Measurements from ENCODE around the gene FHDC1.

FHDC1 gene

GRCh38 chr4:153001626-153002025 lies 65.5 kb downstream of the FHDC1 start:
- DNase-seq (ENCODE audit: low read depth in 1 of 2, low spot score in 1 of 2), result no peak

- no peak for DNase-seq (ENCODE audit: low read depth in 1 of 2, low spot score in 1 of 2)
These were observed 66.0 kb downstream of the FHDC1 start for GRCh38 chr4:153002110-153002509.

GRCh38 chr4:153004081-153004850 lies 68.1 kb downstream of the FHDC1 start:
- DNase-seq (ENCODE audit: low read depth in 1 of 2, low spot score in 1 of 2), result no peak

GRCh38 chr4:153005899-153006381 lies 69.8 kb downstream of the FHDC1 start:
- DNase-seq (ENCODE audit: low read depth in 1 of 2, low spot score in 1 of 2), result no peak

DNA sequence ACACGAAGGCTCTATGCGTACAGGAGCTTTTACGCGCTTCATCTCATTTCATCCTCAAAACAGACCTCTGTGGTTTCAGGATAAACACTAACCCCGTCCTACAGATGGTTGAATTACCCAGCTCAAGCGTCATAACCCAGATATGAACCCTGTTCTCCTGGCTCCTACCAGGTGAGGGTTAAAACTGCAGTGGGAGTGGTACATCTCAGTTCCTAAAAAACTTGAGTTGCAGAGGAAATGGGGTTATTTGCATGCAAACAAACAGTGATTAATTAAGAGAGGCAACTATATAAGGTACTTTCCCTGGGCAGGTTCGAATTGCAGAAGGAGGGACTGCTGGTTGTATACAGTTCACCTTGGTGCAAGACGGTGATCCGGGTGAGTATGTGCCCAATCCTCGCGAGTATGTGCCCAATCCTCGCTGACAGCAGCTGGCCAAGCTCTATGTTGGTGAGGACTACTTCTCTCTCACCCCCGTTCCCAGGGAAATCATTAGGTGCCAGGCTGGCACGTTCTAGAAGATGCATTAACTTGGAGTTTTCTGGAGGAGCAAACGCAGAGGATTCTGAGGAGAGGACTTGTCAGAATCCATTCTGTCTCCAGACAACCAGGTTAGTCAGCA lies 72.6 kb downstream of the FHDC1 start:
- DNase-seq (ENCODE audit: low read depth in 1 of 2, low spot score in 1 of 2), result no peak

GRCh38 chr4:153010146-153010545 lies 74.0 kb downstream of the FHDC1 start:
- no peak for DNase-seq (ENCODE audit: low read depth in 1 of 2, low spot score in 1 of 2)

DNA sequence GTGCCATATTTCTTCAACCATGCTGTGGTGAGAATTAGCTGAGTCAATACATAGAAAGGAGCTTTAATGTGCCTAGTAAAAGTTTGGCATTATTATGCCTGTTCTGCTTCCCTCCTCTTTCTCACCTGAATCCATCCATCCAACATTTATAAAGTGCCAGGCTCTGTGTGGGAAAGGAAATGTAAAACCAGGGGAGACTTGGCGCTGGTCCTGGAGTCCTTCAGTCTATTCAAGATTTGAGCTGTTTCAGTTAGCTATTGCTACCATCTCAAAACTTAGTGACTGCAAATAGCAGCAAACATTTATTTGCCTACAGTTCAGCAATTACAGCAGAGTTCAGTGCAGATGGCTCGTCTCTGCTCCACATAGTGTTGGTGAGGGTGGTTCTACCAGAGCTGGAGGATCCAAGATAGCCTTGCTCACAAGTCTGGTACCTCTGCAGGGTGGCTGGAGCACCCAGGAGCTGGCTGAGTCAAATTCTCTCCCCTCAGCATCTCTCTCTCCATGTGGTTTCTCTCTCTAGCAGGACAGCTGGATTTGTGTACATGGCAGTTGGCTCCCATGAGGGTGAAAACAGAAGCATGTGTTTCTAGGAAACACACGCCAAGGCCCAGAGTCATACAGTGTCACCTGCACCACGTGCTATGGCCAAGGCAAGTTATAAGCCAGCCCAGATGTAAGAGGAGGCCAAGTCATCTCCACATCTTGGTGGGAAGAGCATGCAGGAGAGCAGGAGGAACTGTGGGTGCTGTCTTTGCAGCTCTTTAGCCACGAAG lies 77.3 kb downstream of the FHDC1 start:
- DNase-seq (ENCODE audit: low read depth in 1 of 2, low spot score in 1 of 2), result no peak

GRCh38 chr4:153014460-153014859 lies 78.3 kb downstream of the FHDC1 start:
- no peak for DNase-seq (ENCODE audit: low read depth in 1 of 2, low spot score in 1 of 2)

GRCh38 chr4:153016592-153016991 lies 80.5 kb downstream of the FHDC1 start:
- DNase-seq (ENCODE audit: low read depth in 1 of 2, low spot score in 1 of 2), result no peak

DNA sequence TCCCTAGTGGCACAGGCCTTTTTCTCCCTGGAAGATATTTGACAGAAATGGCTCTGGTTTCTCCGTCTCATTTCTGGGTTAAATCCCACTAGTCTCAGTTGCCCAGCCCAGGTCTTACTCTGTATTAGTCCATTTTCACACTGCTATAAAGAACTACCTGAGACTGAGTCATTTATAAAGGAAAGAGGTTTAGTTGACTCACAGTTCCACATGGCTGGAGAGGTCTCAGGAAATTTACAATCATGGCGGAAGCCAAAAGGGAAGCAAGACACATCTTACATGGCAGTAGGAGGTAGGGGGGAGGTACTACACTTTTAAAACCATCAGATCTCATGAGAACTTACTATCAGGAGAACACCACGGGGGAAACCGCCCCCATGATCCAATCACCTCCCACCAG lies 81.9 kb downstream of the FHDC1 start:
- DNase-seq (ENCODE audit: low read depth in 1 of 2, low spot score in 1 of 2), result no peak

- no peak for DNase-seq (ENCODE audit: low read depth in 1 of 2, low spot score in 1 of 2)
These were observed 82.6 kb downstream of the FHDC1 start for GRCh38 chr4:153018684-153019083.

DNA sequence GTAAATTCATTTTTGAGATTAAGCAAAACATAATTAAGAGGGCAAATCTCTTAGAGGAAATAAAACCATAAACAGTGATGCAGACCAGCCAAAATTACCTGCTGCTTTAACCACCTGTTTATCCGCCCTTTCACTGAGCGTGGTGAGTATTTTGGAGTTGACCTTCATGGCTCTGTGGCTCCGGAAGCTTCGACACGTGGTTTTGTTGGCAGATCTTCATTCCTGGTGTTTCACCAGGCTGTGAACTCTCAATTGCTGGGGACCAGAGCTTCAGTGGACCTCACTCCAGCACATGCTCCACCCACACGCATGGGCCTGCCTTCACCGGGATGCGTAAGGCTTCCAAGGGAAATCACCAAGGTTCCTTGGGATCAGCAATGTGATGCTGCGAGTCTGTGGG lies 83.8 kb downstream of the FHDC1 start:
- no peak for DNase-seq (ENCODE audit: low read depth in 1 of 2, low spot score in 1 of 2)

GRCh38 chr4:153020457-153020856 lies 84.3 kb downstream of the FHDC1 start:
- no peak for DNase-seq (ENCODE audit: low read depth in 1 of 2, low spot score in 1 of 2)

DNA sequence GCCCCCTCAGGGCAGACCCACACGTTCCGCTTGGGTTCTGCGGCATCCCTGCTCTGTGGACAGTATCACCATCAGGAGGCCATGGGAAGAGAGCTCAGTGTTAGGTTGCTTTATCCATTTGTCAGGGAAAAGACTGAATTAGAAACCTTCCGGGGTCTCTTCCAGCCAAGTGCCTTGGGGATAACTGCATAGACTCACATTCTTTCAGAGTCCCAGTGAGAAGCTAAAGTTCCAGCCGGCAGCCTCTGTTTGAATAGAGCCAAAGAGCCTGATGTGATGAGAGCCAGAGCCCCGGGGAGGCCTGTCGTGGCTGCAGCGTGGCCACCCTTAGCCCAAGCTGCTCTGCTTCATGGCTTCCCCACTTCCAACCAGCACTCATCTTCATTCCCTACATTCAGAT lies 85.2 kb downstream of the FHDC1 start:
- no peak for DNase-seq (ENCODE audit: low read depth in 1 of 2, low spot score in 1 of 2)

DNA sequence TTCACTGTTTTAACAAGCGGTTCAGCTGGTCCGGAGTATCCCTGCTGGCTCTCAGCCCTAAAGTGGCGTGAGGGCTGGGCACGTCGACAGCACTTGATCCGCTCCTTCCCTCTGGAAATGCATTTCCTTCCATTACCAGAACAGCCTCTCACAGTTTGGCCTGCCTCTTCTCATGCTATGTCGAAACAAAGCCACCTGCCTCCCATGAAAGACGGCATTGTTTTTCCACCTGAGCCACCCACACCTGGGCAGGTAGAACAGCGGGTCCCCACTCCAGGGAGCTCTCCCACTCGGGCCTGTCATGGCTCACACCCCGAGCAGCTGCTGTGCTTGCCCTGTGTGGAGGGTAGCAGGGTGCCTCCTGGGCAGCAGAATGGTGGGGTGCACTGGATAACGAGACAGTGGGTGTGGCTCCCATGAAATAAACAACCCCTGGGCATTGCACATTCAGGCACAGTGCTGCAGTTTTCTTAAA lies 86.2 kb downstream of the FHDC1 start:
- no peak for DNase-seq (ENCODE audit: low read depth in 1 of 2, low spot score in 1 of 2)

DNA sequence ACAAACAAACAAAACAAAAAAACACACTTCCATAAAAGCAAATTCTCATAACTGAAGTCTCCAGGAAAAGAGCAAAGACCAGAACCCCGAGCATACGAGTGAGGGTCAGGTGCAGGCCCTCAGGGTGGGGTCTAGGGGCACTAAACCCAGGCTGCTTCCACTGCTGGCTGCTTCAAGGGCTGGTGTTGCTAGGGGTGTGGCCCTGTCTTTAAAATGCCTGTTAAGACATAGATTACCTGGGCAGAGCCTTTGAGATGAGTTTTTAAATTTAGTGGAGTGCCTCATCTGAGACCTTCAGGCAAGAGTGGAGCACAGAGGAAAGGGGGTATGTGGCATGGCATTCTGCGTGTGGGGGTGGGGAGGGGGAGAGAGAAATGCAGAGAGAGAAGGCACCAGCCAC lies 87.0 kb downstream of the FHDC1 start:
- no peak for DNase-seq (ENCODE audit: low read depth in 1 of 2, low spot score in 1 of 2)

DNA sequence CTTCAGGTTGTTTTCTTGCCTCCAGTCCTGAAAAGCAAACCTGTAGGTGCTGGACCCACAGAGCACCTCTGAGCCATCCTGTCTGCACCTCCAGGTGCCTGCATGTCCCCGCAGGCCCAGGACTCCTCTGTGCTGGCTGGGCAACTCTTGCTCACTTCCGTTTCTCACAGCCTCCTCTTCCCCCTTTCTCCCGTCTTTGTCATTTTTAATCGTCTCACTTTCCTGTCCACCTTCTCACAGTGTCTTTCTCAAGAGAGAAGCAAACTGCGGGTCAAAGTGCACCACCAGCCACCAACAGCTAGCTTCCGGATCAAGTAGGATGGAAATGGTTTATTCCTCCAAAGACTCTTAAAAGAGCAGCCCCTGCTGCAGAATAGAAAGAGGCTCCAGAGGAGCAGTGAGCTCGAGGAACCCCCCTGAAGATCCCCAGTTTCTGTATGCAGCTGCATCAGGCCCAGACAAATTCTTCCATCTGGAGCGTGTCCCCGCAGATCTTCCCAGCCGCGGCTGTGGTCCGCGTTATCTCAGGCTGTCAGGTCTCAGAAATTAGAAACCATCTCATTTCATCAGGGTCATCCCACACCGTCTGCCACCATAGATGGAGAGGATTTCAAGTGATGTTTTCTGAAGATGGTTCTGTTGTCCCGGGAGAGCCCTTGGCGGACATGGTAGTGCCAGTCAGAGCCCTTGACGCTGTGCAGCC lies 87.7 kb downstream of the FHDC1 start:
- no peak for DNase-seq (ENCODE audit: low read depth in 1 of 2, low spot score in 1 of 2)

- no peak for DNase-seq (ENCODE audit: low read depth in 1 of 2, low spot score in 1 of 2)
These were observed 88.3 kb downstream of the FHDC1 start for GRCh38 chr4:153024466-153024865.

DNA sequence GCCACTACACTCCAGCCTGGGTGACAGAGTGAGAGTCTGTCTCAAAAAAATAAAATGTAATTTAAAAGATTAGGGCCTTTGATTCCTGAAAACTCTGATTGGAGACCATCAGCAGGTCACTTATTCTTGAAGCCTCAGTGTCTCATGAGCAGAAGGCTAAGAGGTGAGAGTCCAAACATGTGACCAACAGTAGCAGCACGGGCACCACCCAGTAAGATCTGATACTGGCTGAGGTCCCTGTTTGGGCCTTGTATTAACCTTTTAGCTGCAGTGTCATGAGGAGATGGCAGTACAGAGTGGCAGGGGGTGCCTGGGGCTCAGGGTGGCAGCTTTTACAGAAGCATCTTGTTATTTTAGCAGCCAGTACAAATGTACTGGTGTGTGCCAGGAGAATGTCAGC lies 89.3 kb downstream of the FHDC1 start:
- DNase-seq (ENCODE audit: low read depth in 1 of 2, low spot score in 1 of 2), result no peak

DNA sequence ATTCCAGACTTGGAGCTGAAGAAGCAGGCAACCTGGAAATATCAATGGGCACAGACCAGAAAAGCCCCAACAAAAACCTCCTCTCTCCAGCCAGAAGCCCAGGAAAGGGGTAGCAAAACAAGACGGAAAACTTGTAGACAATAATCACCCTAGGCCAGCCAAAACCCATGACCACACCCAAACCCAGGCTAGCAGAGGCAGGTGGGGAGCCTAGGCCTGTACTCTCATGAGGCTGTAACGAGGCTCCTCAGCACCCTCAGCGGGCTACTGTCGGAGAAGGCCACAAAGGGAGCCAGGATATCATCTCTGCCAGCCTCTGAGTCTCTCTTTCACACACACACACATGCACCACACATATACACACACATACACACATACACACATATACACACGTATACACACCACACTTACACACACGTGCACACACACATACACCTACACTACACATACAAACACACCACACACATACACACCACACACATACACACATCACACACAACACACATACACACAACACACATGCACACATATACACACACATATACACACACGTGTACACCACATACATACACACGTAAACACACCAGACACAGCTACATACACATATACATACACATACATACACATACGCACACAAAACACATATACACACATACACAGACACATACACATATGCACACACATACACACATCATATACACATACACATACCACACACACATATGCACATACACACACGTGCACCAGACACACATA lies 90.6 kb downstream of the FHDC1 start:
- DNase-seq (ENCODE audit: low read depth in 1 of 2, low spot score in 1 of 2), result no peak

DNA sequence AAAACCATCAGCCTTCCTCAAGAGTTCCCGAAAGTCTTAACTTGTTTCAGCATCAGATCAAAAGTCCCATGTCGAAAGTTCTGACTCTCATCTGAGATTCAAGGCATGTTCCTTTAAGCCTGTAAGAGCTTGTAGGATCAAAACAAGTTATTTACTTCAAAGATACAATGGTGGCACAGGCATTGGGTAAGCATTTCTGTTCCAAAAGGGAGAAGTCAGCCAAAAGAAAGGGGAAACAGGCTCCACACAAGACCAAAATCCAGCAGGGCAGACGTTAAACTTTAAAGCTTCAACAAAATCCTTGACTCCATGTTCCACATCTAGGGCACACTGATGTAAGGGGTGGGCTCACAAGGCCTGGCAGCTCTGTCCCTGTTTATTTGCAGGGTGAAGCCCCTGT lies 91.7 kb downstream of the FHDC1 start:
- DNase-seq (ENCODE audit: low read depth in 1 of 2, low spot score in 1 of 2), result no peak
